Upper lobe of left lung (tissue), 6 donors: ENCODE results near the gene STIL. TPM values are rescaled to one million over a fixed set of nuclear protein-coding genes. Genes with fewer than 3 reads are reported as not detected.

ENCODE experiments used
- ATAC-seq, 2 donors: fragments of 200-7000 bp; cut with Tn5 transposase; one replicate each; pipeline ENCODE4 v1.9.1; 2022; ENCODE audit warnings: mild to moderate bottlenecking in 2 of 2, moderate library complexity in 2 of 2; ENCODE audit not compliant: low FRiP score in 2 of 2
- DNase-seq, 2 donors: peaks; one replicate each; pipeline ENCODE4 v3.0.0-alpha.2; 2019 to 2020
- H3K27ac ChIP-seq, 4 donors: fragments of 200-600 bp; sonication (generic); one replicate each; pipeline ENCODE4 v1.5.1; 2016 to 2019
- H3K27me3 ChIP-seq, 4 donors: fragments of 200-600 bp; sonication (generic); one replicate each; pipeline ENCODE4 v1.5.1; 2017 to 2019
- H3K36me3 ChIP-seq, 4 donors: fragments of 200-600 bp; sonication (generic); one replicate each; pipeline ENCODE4 v1.5.1; 2016 to 2019
- H3K4me1 ChIP-seq, 4 donors: fragments of 200-600 bp; sonication (generic); one replicate each; pipeline ENCODE4 v1.5.1; 2018 to 2019
- H3K4me3 ChIP-seq, 4 donors: fragments of 200-600 bp; sonication (generic); one replicate each; pipeline ENCODE4 v1.5.1; 2017 to 2019; ENCODE audit warnings: mild to moderate bottlenecking in 2 of 4, moderate library complexity in 1 of 4
- H3K9me3 ChIP-seq, 4 donors: fragments of 200-600 bp; sonication (generic); one replicate each; pipeline ENCODE4 v1.5.1; 2018 to 2019
- CTCF ChIP-seq, 6 experiments: fragments of 450-650 bp in 4 of 6; fragments of 200-600 bp in 2 of 6; sonication (generic) in 2 of 6; IDR thresholded peaks; one replicate each; pipeline ENCODE4 v1.5.1; 2016 to 2019; ENCODE audit warnings: antibody characterized with exemption in 6 of 6
- EP300 ChIP-seq, 4 donors: sonication (generic); formaldehyde crosslinking; IDR thresholded peaks; one replicate each; pipeline ENCODE4 v1.5.1; 2017; ENCODE audit warnings: antibody characterized with exemption in 4 of 4, control low read depth in 2 of 4
- POLR2A ChIP-seq, 4 donors: fragments of 450-650 bp; IDR thresholded peaks; one replicate each; pipeline ENCODE4 v1.5.1; 2016 to 2017; ENCODE audit warnings: antibody characterized with exemption in 4 of 4, mild to moderate bottlenecking in 2 of 4
- POLR2AphosphoS5 ChIP-seq, 2 donors: sonication (generic); formaldehyde crosslinking; IDR thresholded peaks; one replicate each; pipeline ENCODE4 v1.5.1; 2017; ENCODE audit warnings: antibody characterized with exemption in 2 of 2
- WGBS, 2 donors: methylation state at CpG; one replicate each; pipeline ENCODE4 v1.1.5; 2017 to 2018; 5-methylcytosine and 5-hydroxymethylcytosine counted together
- total RNA-seq, 6 donors: library from RNA; depleted of rRNA in 4 of 6; stranded (reverse); fragments of >200 nt in 4 of 6; gene quantifications; one replicate each; pipeline versions ENCODE4 v1.1.0 to v1.2.1, GENCODE V29; 2016 to 2021
- donor health status: DM: no; HTN: no; CAD: no; lungs with moderate emphysema.
- donor health status: DM: no; HTN: yes; CAD: no; lungs with severe emphysema.

Gene STIL
- total RNA-seq, 6 donors from 2014 or later, result 1.1 to 7.0 (median 2.9) TPM

DNA sequence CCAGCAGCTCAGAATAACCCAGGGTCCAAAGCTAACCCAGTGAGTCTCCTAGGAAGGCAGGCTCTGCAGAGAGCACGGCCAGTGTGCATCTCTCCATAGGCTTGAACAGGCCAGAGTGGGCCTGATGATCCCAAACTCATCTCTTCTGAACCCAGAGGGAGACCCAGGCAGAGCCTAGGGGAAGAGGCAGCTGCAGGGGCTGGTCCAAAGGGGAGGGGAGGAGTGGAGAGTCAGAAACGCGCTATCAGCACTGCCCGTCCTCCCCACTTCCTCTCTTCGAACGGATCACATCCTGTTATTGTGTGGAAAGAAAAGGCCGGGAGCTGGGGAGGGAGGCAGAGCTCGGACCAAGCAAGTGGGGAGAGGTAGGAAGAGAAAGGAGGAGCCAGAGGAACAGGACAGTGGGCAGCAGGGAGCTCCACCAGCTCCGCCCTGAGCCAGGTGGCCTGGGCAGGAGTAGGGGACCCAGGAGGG is 102.1 kb downstream of the STIL start:
- Histone ChIP-seq H3K4me3 (no peak overlapping the region), H3K4me1 (peaks cover 5 to 20% (median 15%) of the 10 kb centered on the region in 4 donors), H3K9me3 (no peaks in the 10 kb centered on the region), H3K36me3 (no peaks in the 10 kb centered on the region), H3K27ac (peak overlapping the region; percentile 49 to 83 (median 71)), H3K27me3 (no peaks in the 10 kb centered on the region)
- ATAC-seq (peak; percentile 5 to 64), DNase-seq (no peak)
- TF ChIP-seq EP300 (IDR thresholded peaks at IDR 0.05) (peak in 1 of 4 donors; percentile 17), POLR2A (IDR thresholded peaks at IDR 0.05) (no peak), POLR2AphosphoS5 (IDR thresholded peaks at IDR 0.05) (peak in 1 of 2 donors; percentile 55), CTCF (IDR thresholded peaks at IDR 0.05) (no peak)
- WGBS, 2 donors, result 33 to 59% methylated on average over 8 to 9 of the region's 9 CpGs

GRCh38 chr1:47210666-47211065 is 103.3 kb downstream of the STIL start:
- no peak for DNase-seq
- no peak overlapping the region for H3K4me3 ChIP-seq
- H3K27ac ChIP-seq, result peak overlapping the region in 1 of 4 donors; percentile 19
- no peaks in the 10 kb centered on the region for H3K27me3 ChIP-seq
- H3K9me3 ChIP-seq, result no peaks in the 10 kb centered on the region
- TF ChIP-seq POLR2A (IDR thresholded peaks at IDR 0.05), result no peak
- no peak for TF ChIP-seq EP300 (IDR thresholded peaks at IDR 0.05)
- no peak for TF ChIP-seq CTCF (IDR thresholded peaks at IDR 0.05)
- TF ChIP-seq POLR2AphosphoS5 (IDR thresholded peaks at IDR 0.05), result no peak
- ATAC-seq, result no peak
- 81 to 83% methylated on average over 3 of the region's 3 CpGs for WGBS, 2 donors
- peaks cover 5 to 20% (median 15%) of the 10 kb centered on the region in 4 donors for H3K4me1 ChIP-seq
- H3K36me3 ChIP-seq, result no peaks in the 10 kb centered on the region

DNA sequence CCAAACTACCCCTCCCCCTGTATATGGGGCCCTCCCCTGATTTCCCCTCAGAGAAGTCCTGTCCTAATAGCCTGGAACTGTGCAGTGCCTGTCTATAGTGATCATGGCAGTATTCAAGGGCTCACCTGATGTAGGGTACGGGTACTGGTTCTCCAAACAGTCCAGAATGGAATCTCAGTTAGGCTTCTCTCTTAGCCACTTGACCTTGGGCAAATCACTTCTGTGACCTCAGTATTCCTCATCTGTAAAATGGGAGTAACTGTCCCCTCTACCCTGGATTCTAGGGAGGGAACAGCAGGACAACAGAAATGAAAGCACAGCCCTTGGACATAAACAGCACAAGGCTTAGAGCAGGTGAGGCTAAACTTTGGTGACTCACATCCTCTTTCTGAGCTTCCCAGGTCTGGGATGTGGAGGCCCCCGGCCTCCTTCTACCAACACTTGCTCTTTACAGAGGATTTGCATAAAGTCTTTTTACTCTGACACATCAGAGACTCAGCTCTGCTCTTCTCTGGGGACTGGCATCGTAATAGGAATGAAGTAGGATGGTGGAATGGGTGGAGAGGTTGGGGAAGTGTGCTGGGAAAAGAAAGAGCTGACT is 104.1 kb downstream of the STIL start:
- H3K27ac ChIP-seq, result peak overlapping the region in 1 of 4 donors; percentile 19
- TF ChIP-seq POLR2A (IDR thresholded peaks at IDR 0.05) (no peak), EP300 (IDR thresholded peaks at IDR 0.05) (no peak), POLR2AphosphoS5 (IDR thresholded peaks at IDR 0.05) (no peak), CTCF (IDR thresholded peaks at IDR 0.05) (no peak)

GRCh38 chr1:47209091-47209490 is 104.9 kb downstream of the STIL start:
- TF ChIP-seq EP300 (IDR thresholded peaks at IDR 0.05) (no peak), POLR2A (IDR thresholded peaks at IDR 0.05) (no peak), CTCF (IDR thresholded peaks at IDR 0.05) (no peak), POLR2AphosphoS5 (IDR thresholded peaks at IDR 0.05) (no peak)
- H3K27me3 ChIP-seq, result no peaks in the 10 kb centered on the region
- H3K27ac ChIP-seq, result no peak overlapping the region
- no peak for ATAC-seq
- H3K36me3 ChIP-seq, result no peaks in the 10 kb centered on the region
- no peak overlapping the region for H3K4me3 ChIP-seq
- H3K4me1 ChIP-seq, result peaks cover 5 to 20% (median 15%) of the 10 kb centered on the region in 4 donors
- H3K9me3 ChIP-seq, result no peaks in the 10 kb centered on the region
- DNase-seq, result no peak
- 69 to 86% methylated on average over 7 to 8 of the region's 8 CpGs for WGBS, 2 donors

More for the DNA sequence above, 104.1 kb downstream of the STIL start:
- no peak overlapping the region for H3K4me3 ChIP-seq
- H3K27me3 ChIP-seq, result no peaks in the 10 kb centered on the region
- peaks cover 5 to 20% (median 15%) of the 10 kb centered on the region in 4 donors for H3K4me1 ChIP-seq
- no peak for ATAC-seq
- DNase-seq, result no peak
- 74 to 92% methylated on average over 3 of the region's 3 CpGs for WGBS, 2 donors
- H3K36me3 ChIP-seq, result no peaks in the 10 kb centered on the region
- no peaks in the 10 kb centered on the region for H3K9me3 ChIP-seq
